PFSK-1 (cell line): Measurements from ENCODE around the gene LTBP3.

ENCODE experiments used
- FOXP2 ChIP-seq: optimal IDR thresholded peaks from 2 replicates; pipeline ENCODE3; 2011; ENCODE audit warnings: borderline replicate concordance, control low read depth, inconsistent platforms; ENCODE audit not compliant: insufficient read depth; ENCODE audit errors: extremely low read length, extremely low read depth
- POLR2AphosphoS5 ChIP-seq: IDR thresholded peaks from 2 replicates; pipeline ENCODE4 v1.6.1; 2012; ENCODE audit warnings: low read depth, mild to moderate bottlenecking, control low read depth, low read length, moderate library complexity
- REST ChIP-seq, 2 experiments: IDR thresholded peaks; 2 replicates each; pipeline versions ENCODE4 v1.6.1 to v1.8.0; 2011 to 2012; ENCODE audit warnings: low read depth in 2 of 2, low read length in 2 of 2, control low read depth in 1 of 2, inconsistent platforms in 1 of 2, mild to moderate bottlenecking in 1 of 2, moderate library complexity in 1 of 2; ENCODE audit not compliant: insufficient read depth in 1 of 2
- SIN3A ChIP-seq: IDR thresholded peaks from 2 replicates; pipeline ENCODE4 v1.6.1; 2012; ENCODE audit warnings: mild to moderate bottlenecking, low read length, moderate library complexity, borderline replicate concordance; ENCODE audit not compliant: insufficient read depth
- TAF1 ChIP-seq: IDR thresholded peaks from 2 replicates; pipeline ENCODE4 v1.6.1; 2012; ENCODE audit warnings: low read length, control low read depth, borderline replicate concordance; ENCODE audit not compliant: insufficient read depth

LTBP3 gene

GRCh38 chr11:65489035-65489705 lies 69.0 kb downstream of the LTBP3 start:
- no peak for TF ChIP-seq FOXP2
- no peak for TF ChIP-seq SIN3A
- TF ChIP-seq POLR2AphosphoS5 = no peak
- no peak for TF ChIP-seq TAF1
- TF ChIP-seq REST (IDR thresholded peaks at IDR 0.05; ENCODE audit: insufficient read depth in 1 of 2, low read depth in 2 of 2, low read length in 2 of 2) = no peak
